NK-92 (cell line): Measurements from ENCODE around the gene C6orf132.

Experiments
- DNase-seq: peaks from one replicate; lab custom pipeline; 2025; ENCODE audit not compliant: unreplicated experiment; lab: John Stamatoyannopoulos, UW

The C6orf132 gene

GRCh38 chr6:42106112-42107023, 36.1 kb downstream of the C6orf132 start:
- no peak for DNase-seq

- no peak for DNase-seq
Observed at GRCh38 chr6:42105709-42106108, 36.7 kb downstream of the C6orf132 start.

GRCh38 chr6:42105156-42105648, 37.2 kb downstream of the C6orf132 start:
- no peak for DNase-seq

GRCh38 chr6:42104804-42105125, 37.7 kb downstream of the C6orf132 start:
- DNase-seq: no peak

DNA sequence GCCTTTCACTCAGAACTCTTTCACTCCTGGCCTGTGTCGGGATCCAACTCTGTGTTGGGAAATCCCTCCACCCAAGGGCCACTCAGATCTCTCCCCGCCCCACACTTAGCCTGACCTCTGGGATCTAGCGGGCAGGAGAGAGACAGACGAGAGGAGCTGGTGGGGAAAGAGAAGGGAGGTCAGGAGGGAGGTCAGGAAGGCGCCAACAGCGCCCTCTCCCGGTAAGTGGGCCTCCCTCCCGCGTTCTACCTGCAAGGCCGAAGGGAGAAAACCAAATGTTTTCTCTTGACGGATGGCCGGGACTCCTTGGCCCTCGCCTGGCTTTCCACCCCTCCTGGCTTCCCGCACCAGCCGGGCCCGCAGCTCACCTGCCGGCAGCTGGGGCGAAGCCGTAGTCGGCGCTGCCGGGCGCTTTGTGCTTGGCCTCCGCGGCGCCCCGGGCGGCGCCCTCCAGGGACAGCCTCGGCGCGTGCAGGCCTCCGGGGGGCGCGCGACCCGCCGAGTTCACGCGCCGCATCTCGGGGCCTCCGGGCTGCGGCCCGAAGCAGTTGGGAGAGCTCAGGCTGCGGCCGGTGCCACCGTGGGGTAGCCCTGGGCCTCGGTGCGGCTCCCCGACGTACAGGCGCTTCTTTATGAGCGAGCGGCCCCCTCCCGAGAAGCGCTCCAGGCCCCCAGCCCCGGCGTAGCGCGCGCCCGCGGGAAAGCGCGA, 38.2 kb downstream of the C6orf132 start:
- no peak for DNase-seq

DNA sequence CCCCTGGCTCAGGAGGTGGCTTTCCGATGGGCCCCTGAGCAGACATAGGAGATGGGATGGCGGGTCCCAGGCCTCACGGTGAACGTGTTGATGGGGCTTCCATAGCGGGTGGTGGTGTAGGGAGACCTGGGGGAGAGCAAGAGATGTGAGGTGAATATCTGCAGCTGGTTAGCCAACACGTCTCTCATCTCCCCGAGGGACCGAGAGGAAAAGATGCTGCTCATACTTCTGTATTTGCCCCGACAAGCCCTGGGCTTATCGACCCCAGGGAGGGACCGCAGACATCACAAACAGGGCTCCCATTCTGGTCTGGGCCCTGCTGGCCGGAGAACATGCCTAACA, 38.7 kb downstream of the C6orf132 start:
- no peak for DNase-seq

- DNase-seq: no peak
Observed at GRCh38 chr6:42103216-42103615, 39.2 kb downstream of the C6orf132 start.

- DNase-seq: no peak
Observed at GRCh38 chr6:42101186-42101657, 41.2 kb downstream of the C6orf132 start.

DNA sequence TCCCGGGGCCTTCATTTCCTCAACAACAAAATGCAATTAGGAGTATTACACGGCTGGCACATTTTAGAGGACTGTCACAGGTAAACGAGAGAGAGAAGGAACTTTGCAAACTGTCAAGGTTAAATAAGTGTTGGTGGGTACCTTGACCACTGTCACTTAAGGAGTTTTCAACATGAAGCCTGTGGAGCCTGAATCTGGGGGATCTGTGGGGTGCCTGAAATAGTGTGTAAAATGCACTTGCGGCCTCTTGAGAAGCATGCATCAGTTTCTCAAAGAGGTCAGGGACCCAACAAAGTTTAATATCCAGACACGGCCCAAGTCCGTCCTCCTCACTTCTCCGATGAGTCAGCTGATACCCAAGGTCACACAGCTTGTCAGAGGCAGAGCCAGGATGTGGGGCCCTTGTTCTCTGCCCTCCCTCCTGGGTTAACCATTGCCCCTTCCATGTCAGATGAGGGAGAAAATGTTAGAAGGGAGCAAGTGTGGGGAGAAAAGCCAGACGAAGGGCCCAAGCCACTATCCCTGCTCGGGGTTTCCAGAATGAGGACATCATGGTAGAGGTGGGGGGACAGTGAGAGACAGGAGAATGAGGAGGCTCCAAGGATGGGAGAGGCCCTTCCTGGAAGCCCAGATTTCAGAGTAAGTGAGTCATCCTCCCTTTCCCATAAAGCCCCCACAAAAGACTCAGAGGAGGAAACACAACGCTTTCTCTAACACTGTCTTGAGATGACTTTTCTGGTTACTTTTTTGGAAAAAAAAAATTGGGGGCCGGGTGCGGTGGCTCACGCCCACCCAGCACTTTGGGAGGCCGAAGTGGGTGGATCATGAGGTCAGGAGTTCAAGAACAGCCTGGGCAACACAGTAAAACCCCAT, 42.2 kb downstream of the C6orf132 start:
- DNase-seq: no peak

DNA sequence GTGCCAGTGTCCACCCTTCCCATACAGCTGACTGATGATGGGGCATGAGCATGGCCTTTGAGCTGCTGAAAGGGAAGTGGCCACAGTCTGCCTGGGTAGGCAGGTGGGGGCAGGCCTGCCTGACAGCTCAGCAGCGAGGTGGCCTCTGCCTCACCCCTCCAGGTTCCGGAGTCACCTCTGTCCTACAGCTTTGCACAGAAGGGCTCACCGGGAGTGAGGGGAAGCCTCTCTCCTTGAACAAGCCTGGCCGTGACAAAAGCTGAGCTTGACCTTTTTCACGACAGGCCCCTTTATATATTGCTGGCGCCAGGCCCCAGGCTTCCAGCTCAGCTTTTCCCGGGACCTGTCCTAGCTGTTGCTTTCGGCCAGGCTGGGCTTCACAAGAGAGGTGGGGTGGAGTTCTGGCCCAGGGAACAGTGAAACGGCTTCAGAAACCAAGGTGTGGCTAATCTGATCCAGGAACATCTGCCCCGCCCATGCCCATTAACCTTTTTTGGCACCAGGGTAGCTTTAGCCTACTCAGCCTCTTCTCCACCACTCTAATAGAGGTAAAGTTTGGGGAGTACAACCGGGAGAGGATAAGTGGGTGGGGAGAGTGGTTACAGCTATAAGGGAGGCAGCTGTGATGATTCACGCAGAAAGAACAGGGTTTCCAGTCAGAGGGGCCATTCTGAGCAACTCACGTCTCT, 42.9 kb downstream of the C6orf132 start:
- no peak for DNase-seq

DNA sequence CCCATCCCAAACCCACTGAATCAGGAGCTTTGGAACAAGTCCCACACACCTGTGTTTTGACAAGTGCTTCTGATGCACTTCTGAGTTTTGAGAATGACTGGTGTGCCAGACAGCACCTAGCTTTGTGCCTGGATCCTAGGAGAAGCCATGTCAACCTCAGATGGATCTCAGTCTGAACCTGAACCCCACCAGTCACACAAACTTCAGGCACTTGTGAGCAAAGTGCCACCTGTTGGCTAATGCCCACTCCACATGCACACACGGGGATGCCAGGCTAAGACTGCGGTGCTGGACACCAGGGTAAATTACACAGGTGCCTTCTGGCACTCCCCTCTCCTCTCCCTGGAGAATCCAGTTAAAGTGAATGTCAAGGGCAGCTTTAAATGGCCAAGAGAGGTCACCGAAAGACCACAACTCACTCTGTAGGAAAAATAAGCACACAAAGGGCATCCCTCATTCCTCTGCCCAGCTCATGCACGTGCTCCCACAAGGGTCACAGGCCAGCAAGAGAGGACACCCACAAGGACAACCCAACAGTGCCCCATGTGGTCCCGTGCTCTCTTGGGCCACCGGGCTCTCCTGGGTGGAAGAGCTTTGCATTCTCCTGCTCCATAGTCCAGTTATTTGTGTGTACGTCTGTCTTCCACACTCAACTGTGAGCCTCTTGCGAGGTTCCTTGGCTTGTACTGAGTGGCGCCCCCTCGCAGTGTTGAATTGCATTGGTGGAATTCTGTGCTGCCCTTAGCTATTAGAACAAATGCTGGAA, 46.5 kb downstream of the C6orf132 start:
- no peak for DNase-seq

DNA sequence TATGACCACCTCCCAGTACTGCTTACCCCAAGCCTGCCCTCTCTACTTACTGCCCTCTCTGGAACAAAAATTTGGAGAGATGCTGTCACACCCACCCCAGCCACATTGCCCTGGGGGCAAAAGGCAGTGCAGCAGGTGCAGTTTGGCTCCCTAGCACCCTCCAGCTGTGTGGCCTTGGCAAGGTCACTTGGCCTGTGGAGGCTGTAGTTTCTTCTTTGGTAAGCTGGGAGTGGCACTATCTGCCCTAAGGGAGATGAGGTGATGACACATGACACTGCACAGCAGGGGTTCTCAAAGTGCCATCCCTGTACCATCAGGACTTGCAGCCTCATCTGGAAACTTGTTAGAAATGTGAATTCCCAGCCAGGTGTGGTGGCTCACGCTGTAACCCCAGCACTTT, 47.3 kb downstream of the C6orf132 start:
- DNase-seq: no peak

- no peak for DNase-seq
Observed at GRCh38 chr6:42093582-42094329, 48.7 kb downstream of the C6orf132 start.

GRCh38 chr6:42091718-42092023, 50.7 kb downstream of the C6orf132 start:
- DNase-seq: no peak

DNA sequence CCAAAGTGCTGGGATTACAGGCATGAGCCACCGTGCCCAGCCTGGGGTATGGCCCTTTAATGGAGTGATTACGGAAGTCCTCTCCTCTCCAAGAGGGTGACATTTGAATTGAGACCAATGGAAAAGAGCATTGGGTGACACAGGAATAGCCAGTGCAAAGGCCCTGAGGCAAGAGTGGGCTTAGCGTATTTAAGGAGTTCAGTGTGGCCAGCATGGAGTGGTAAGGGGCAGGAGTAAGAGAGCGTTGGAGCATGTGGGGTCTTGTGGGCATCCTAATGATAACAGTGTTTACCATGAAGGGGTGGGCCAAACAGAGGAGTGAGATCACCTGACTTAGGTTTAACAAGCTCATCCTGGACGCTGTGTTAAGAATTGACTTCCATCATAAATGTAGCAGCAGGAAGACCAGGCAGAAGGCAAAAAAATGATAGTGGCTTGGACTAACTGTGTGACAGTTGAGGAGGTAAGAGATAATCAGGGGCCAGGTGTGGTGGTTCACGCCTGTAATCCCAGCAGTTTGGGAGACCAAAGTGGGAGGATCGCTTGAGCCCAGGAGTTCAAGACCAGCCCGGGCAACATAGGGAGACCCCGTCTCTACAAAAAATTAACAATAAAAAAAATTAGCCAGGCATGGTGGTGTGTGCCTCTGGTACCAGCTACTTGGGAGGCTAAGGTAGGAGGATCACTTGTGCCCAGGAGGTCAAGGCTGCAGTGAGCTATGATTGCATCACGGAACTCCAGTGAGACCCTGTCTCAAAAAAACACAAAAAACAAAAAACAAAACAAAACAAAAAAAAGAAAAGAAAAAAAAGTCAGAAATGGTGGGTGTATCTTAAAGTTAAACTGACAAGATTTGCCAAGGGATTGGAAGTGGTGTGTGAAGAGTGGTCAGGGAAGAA, 51.4 kb downstream of the C6orf132 start:
- DNase-seq: no peak

- no peak for DNase-seq
Observed at GRCh38 chr6:42088101-42088591, 54.3 kb downstream of the C6orf132 start.

DNA sequence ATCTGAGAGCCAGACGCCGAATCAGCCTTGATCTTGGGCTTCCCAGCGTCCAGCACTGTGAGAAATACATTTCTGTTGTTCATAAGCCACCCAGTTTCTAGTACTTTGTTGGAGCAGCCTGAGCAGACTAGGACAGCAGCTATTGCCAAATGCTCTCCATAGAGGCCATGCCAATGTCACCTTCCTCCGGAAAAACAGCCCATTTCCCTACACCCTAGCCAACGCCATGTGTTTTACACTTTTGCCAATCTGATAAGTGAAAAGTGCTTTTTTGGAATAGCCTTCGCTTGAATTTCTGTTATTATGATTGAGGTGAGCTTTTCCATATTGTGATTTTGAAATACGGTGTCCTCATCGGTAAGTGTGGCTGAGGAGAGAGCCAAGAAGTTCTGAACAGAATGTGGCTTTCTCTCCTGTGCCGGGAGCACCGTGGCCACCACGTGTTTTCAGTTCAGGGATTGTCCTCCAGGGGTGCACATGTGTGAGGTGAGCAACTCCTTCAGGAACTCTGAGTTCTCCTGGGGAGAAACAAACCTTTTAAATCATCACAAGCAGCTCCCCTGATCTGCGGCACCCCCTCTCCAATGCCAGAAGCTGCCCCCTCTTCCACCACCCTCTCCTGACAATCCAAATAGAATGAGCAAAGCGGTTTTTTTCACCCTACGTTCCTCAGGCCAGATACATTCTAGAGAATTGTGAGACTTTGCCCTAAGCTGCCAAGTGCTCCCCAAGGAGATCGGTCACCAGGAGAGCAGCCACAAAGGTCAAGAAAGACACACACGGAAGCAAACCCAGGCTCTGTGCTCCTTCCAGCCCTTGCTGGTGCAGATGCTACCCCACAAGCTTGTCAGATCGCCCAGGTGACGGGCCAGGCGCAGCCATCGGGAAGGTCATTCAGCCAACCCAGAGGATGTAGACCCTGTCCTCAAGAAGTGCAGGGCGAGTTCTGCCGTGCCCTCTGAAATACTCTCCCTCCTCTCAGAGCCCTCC, 56.1 kb downstream of the C6orf132 start:
- no peak for DNase-seq
